K562 (cell line): ENCODE data around the gene TNPO3.

Source experiments
- FOXJ2 ChIP-seq: fragments of 200-800 bp; sonication (Bioruptor generic); IDR thresholded peaks from 2 replicates; pipeline ENCODE4 v1.6.1; 2016; ENCODE audit warnings: missing genetic modification characterization, missing compliant biosample characterization
- HIVEP1 ChIP-seq: fragments of 250-450 bp; sonication (Bioruptor Pico); IDR thresholded peaks from 2 replicates; pipeline ENCODE4 v1.4.0; 2020; ENCODE audit warnings: mild to moderate bottlenecking
- HSF4 ChIP-seq: fragments of 250-450 bp; sonication (Bioruptor Pico); IDR thresholded peaks from 2 replicates; pipeline ENCODE4 v2.1.2; 2022; ENCODE audit warnings: mild to moderate bottlenecking, moderate library complexity, borderline replicate concordance
- MAFG ChIP-seq: fragments of 450-650 bp; conservative IDR thresholded peaks from 2 replicates; pipeline ENCODE4 v1.6.1; 2016; ENCODE audit warnings: missing genetic modification characterization, missing compliant biosample characterization

- TF ChIP-seq FOXJ2 (tag): no peak
- TF ChIP-seq HIVEP1 (CRISPR knock-in tag): no peak
- no peak for TF ChIP-seq MAFG
- TF ChIP-seq HSF4 (CRISPR knock-in tag): no peak
Observed at GRCh38 chr7:129101746-129102145, 46.8 kb upstream of the TNPO3 start.
